GM19099 (cell line): ENCODE data around the gene TMEM256.

Experiments used
- POLR2A ChIP-seq: IDR thresholded peaks from 3 replicates; pipeline ENCODE4 v1.6.1; 2011; ENCODE audit warnings: low read depth; ENCODE audit not compliant: insufficient read length; ENCODE audit errors: extremely low read depth

Gene TMEM256

GRCh38 chr17:7437369-7437863 lies 33.5 kb upstream of the TMEM256 start:
- no peak for TF ChIP-seq POLR2A

GRCh38 chr17:7436556-7437368 lies 32.9 kb upstream of the TMEM256 start:
- TF ChIP-seq POLR2A = no peak

- TF ChIP-seq POLR2A = no peak
Observed at GRCh38 chr17:7435676-7436555, 32.0 kb upstream of the TMEM256 start.

- TF ChIP-seq POLR2A = no peak
Observed at GRCh38 chr17:7432296-7432695, 28.4 kb upstream of the TMEM256 start.

GRCh38 chr17:7431231-7431630 lies 27.3 kb upstream of the TMEM256 start:
- TF ChIP-seq POLR2A = no peak

- no peak for TF ChIP-seq POLR2A
Observed at GRCh38 chr17:7429722-7430121, 25.8 kb upstream of the TMEM256 start.

- no peak for TF ChIP-seq POLR2A
Observed at GRCh38 chr17:7428557-7428956, 24.7 kb upstream of the TMEM256 start, which contains the start of gene SPEM3. SPEM3 (plus strand) TSS chr17:7428857; CDS start chr17:7428903, 46 bp downstream.

GRCh38 chr17:7427549-7427948 lies 23.7 kb upstream of the TMEM256 start:
- TF ChIP-seq POLR2A = no peak

GRCh38 chr17:7426896-7427489 lies 23.1 kb upstream of the TMEM256 start:
- TF ChIP-seq POLR2A = no peak

GRCh38 chr17:7426203-7426863 lies 22.4 kb upstream of the TMEM256 start:
- no peak for TF ChIP-seq POLR2A

GRCh38 chr17:7425756-7426155 lies 21.9 kb upstream of the TMEM256 start:
- TF ChIP-seq POLR2A = no peak

GRCh38 chr17:7425316-7425715 lies 21.4 kb upstream of the TMEM256 start, which contains the start of gene SPEM2:
SPEM2 (plus strand) TSS chr17:7425616; CDS start chr17:7425689, 73 bp downstream.
- TF ChIP-seq POLR2A = no peak

- TF ChIP-seq POLR2A = no peak
Observed at GRCh38 chr17:7423679-7424078, 19.8 kb upstream of the TMEM256 start.

- TF ChIP-seq POLR2A = no peak
Observed at GRCh38 chr17:7421186-7421585, 17.3 kb upstream of the TMEM256 start.
